ENCODE data around the gene CHI3L1. TPM values are rescaled to one million over a fixed set of nuclear protein-coding genes. Genes with fewer than 3 reads are reported as not detected.
A peak's percentile ranks its signal among the peaks of the same experiment; 100 is the strongest.

CHI3L1 gene
- polyA plus RNA-seq, 3 donors = 9.7 to 16.6 (median 13.6) TPM

DNA sequence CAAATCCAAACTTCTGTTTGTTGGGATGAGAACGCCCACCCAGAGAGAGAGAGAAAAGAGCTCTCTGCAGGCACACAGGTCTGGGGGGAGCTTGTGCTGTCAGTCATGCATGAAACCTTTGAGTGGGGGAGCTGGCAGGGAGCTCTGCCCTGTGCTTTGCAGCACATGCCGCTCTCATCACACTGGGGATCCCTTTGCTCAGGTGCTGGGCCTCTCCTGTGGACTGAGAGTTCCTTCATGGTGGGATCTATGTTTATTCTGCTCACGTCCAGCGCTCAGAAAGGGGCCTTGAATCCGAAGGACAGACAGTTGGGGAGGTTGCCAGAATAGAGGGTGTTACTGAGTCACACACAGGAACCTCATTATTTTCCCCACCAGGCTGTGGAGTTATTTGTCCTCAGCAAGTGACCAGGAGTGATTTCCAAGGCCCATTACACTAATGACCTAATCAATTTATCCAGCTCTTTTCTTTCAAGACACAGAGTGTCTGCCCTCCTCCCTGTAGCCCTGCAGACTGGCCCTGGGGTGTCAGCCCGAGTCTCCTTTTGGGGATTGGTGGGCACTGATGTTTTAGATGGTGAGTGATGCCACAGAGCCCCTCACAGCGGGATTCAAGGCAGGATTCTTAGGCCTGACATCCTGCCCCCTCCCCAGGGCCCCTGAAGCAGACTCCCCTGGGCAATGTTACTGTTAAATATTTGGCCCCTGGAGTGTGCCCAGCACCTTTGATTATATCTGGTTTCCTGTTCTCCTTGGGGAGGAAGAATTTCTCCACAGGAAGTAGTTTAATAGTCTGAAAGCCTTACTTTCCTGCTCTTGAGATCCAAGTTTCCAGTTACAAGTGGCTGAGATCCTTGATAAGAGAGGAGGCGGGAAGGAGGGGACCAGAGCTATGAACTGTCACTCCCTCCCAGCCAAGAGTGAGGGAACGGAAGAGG lies 33.2 kb downstream of the CHI3L1 start:
- peak; percentile 57 for DNase-seq

DNA sequence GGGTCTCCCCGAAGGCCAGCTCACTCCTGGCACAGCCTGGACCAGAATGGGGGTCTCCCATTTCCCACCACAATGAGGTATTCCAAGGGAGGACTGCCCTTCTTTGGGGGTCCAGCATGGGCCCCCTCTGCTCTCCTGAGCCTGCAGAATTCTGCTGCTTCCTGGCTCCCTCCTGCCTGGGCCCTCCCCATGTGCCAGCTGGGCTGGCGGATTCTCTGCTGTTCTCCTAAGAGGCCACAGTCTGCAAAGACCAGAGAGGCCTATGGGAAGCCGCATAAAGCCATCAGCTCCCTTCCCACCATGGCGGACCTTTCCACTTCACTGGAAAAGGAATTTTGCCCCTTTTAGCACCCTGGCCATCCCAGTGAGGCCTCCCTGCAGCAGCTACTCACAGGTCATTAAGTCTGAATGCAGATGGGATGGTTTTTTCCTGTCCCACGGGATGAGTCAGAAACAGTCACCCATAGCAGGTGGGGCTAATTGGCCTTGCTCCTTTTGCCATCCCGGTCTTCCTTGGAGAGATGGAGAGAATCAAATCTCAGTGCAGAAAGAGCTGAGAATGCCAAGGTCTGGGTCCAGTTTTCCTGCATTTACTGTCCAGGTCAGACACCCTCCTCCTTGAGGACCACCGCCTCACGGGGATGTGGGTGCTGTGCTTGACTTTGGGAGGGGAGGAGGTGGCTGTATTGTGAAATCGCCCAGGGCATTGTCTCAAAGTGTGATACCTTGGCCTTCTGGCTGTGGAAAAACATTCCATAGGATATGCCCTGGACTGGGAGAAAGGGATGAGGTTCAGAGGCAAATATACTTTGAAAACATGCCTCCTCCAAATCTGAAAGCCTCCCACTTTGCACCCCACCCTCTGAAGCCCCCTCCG lies 34.1 kb downstream of the CHI3L1 start:
- peak; percentile 84 for DNase-seq

DNA sequence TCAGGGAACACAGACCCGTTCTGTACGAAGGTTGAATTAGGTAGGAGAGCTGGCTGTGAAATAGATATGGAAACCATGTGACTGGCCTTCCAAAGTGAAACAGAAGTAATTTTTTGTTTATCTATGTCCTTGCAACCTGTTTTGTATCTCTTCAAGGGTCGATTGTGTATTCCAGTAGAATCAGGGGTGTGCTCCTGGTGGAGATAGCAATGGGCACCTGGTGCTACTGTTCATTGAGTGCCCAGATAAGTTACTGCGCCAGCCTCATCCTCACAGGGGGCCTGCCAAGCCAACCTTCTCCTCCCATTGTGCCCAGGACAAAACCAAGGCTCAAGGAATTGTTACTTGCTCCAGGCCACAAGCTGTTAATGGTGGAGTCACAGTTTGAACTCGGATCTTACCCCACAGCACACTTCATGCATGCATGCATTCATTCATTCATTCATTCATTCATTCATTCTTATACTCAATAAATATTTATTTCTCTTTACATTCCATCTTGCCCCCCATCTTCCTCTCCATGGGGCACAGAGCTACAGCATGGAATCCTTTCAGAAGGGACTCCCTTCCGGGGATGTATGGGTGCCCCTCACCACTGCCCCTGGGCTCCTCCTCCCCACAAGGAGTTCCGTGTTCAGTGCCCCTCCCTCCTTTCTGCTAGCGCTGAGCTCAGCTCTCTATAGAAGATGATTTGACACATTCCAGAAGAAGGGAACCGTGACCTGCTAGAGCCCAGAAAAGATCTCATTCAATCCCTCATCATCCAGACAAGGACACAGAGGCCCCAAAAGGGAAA lies 34.9 kb downstream of the CHI3L1 start:
- peak; percentile 74 for DNase-seq

DNA sequence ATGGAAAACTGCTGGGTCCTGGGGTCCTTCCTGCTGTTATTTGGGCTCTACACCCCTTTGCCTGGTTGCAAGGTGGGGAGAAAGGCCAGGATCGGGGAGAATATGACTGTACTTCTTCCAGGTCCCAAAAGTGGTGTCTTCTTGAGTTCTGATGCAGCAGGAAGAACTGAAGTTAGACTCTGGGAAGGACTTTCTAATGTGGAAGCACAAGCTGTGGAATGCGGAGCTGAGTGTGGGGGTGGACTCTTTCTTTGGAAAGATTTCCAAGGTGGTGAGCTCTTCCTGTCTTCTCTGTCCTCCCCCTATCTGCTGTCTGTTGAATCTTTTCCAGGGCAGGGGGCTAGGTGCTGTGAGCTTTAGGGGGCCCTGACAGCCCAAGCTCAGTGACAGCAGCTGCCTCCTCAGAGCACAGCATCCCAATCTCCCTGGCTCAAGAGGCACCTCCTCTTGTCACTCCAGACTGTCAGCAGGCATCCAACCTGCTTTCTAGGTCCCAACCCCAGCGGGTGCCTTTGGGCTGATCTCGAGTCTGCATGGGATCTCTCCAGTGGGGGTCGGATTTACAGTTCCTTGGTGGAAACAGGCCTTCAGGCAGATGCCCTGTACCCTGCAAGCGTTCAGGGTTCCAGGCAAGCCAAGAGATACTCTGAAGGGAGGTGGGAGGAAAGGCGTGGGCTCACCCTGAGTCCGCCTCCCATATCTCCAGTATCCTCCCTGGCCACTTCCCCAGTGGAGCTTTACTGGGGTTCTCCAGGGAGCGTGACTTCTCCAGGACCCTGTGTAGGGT lies 35.8 kb downstream of the CHI3L1 start:
- no peak for DNase-seq

DNA sequence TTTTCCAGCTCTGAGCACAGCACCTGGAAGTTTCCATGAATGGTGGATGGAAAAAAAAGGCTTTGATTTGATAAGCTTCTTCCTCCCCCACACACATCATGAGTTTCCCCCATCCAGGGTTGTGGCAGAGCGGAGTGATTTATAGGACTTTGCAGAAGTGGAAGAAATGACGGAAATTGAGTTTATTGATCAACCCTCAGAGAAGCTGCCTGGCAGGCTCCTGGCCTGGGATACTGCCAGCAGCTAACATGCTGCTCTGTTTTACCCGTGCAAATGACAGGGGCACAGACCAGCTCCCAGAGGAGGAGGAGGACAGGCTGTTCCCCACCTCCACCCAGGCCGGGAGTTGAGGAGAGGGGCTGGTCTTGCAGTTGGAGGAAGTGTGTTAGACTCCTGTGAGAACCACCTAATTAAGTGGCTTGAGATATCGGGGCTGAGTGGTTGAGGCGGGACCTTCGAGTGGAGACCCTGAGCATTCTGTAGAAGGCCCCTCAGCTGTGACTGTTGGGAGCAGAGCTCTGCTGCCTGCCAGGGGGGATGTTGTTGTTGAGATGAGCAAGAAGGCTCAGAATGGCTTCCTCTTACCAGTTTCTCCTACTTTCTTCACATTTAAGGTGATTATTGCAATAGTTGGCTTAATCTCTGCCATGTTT lies 37.2 kb downstream of the CHI3L1 start:
- DNase-seq = no peak

DNA sequence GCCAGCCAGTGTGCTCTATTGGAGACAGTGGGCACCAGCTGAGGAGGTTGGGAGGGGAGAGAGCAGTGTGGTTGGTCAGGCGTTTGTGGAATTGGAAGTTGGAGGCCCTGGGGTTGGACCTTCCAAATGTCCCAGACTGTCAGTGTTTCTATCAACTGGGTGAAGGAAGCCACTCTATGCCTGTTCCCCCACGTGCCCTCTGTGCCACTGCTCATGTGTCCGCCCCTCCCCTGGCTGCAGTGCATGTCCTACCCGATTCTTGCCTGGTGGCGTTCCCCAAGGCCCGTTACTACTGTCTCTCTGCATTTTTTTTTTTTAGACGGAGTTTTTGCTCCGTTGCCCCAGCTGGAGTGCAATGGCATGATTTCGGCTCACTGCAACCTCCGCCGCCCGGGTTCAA lies 37.9 kb downstream of the CHI3L1 start:
- no peak for DNase-seq

DNA sequence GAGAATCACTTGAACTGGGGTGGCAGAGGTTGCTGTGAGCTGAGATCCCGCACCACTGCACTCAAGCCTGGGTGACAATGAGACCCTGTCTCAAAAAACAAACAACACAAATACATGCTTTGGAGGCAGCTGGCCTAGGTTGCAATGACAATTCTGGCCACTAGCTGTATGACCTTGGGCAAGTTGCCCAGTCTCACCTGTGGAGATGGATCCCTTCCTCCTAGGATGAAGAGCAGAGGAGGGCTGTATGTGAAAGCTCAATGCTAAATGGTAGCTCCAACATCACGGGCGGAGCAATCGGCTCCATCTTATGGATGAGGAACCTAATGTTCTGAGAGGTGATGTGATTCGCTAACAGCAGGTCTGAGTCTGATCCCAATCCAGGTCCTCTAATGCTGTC lies 38.4 kb downstream of the CHI3L1 start:
- no peak for DNase-seq

DNA sequence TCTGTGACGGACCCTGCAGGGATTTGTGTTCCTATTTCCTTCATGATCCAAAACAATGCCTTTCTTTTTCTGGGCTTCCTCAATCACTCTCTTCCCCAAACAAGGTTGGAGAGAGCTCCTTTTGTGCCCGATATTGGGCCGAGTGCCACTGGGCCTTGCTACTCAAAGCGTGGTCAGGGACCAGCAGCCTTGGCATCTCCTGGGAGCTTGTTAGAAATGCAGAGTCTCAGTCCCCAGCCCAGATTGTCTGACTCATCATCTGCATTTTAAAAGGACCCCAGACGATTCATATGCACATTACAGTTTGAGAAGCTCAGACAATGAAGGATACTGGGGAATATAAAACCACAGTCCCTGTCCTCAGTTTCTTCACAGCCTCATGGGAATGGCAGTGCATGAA lies 39.1 kb downstream of the CHI3L1 start:
- no peak for DNase-seq

DNA sequence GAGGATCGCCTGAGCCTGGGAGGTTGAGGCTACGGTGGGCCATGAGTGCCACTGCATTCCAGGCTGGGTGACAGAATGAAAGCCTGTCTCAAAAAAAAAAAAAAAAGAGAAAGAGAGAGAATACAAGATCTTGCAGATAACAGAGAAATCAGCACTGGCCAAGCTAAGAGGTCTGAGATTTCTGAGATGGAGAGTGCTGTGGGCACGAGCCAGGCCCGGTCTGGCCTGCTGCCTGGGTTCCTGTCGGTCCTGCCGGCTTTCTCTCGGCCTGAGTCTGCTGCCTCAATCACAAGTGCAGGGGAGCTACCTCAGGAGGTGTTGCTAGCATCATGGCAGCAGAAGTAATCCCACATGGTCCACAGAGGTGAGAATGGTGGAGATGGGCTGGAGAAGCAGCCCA lies 40.0 kb downstream of the CHI3L1 start:
- no peak for DNase-seq

DNA sequence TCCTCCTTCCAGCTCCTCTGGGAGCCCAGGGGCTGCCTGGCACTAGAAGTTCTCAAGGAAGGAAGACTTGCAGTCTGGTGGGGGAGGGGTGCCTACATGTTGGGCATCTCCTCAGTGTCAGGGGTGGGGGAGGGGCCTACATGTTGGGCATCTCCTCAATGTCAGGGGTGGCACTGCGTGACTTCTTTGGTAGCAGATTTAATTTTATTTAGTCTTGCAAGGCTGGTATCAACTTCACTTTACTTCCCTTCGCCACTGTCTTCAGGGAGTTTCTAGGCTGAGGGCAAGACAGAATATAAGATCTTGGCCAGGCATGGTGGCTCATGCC lies 40.5 kb downstream of the CHI3L1 start:
- DNase-seq = no peak

DNA sequence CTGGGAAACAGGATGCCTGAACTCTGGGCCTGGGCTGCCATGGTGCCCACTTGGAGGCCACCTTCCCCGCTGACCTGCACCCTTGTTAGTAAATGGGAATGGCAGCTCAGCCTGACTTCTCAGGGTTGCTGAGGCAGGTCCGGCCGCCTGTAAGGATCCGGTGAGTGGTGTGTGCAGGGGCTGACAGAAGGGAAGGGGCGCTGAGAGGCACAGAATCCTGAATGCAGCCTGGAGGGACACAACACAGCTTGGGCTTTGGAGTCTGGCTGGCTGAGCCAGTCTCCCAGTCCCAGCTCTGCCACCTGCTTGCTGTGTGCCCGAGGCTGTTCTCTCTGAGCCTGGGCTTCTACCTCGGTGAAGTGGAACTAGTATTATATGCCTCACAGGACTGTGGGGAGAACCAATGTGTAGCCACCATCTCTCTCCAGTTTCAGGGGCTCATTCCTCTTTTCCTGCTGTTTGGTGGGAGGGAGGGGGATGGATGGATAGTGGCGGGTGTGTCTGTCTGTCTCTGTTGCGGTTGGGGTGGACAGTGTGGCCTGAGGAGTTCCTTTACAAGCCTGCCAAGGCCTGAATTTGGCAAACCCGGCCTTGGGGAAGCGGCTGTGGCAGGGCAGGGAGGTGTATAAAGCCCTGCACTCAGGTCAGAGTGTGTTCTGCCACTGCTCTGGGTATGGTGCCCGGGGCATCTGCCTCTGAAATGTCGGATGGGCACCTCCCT lies 41.0 kb downstream of the CHI3L1 start:
- no peak for DNase-seq

DNA sequence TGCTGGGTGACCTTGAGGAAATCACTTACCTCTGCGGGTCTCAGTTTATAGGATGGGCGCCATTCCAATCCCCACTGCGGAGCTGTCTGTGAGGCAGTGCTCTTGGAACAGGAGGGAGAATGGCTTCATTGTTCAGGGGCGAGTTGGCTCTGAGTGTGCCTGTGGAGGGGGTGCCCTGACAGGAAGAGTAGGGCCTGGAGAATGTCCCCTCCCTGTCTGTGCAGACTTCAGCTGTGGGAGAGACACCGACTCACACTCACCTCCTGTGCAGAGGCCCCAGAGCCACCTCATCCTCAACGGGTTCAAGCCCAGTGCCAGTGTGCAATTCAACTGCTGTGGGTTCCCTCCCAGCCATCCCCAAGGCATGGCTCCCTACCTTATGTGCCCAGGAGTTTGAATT lies 41.8 kb downstream of the CHI3L1 start:
- no peak for DNase-seq

DNA sequence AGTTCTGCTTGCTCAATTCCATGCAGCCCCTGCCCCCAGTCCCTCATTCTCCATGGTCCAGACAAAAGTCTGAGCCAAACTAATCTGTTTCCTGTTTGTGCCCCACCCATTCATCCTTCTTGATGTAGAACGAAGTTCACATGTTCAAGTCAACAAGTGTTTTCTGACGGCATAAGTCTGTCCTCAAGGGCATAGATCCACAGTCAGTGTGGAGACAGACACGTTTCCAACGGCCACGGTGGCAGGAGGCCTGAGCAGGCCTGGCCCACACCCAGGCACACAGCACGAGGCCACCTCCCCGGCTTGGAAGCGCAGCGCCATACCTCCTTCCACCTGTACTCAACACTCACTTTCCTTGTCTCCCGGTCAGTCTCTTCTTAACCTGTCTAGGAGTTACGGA lies 42.9 kb downstream of the CHI3L1 start:
- DNase-seq = no peak

DNA sequence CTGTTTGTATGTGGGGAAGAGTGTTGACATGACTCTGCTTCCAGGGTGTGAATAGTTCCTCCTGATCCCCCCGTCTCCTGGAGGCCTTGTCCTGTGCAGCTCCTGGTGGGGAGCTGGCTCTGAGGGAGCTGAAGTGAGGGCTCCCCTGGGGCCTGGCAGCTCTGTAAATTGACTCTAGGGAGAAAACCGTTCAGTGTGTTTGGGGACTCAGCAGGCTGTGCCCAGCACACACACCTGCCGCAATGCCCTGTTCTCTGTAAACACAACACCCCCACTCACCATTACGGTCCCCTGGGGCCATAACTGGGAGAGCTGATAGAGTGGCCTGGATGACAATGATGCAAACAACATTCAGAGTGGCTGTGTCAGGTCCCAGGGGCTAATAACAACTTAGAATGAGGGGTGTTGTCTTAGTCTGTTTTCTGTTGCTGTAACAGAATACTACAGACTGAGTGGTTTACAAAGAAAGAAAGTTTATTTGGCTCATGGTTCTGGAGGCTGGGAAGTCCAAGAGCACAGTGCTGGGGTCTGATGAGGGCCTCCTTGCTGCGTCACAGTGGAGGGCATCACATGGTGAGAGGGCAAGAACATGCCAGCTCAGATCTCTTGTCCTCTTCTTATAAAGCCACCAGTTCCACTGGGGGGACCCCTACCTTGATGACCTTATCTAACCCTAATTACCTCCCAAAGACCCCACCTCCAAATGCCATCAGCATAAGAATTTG lies 43.7 kb downstream of the CHI3L1 start:
- DNase-seq = no peak

DNA sequence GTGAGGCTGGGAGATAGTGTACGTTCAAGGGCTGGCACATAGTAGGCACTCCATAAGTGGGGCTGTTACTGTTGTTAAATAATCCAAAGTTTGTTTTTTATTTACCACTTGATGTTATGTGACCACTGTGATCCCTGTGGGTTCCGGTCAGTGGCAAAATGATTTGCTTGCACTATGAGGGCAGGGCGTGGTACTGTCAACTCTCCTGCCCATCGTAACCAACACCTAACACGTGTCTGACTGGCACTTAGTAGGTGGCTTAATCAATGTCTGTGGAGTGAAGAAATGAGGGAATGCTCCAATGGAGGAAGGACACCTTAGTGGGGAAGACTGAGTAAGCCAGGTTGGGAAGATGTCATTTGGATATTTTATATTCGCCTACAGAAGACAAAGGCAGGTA lies 44.4 kb downstream of the CHI3L1 start:
- no peak for DNase-seq

DNA sequence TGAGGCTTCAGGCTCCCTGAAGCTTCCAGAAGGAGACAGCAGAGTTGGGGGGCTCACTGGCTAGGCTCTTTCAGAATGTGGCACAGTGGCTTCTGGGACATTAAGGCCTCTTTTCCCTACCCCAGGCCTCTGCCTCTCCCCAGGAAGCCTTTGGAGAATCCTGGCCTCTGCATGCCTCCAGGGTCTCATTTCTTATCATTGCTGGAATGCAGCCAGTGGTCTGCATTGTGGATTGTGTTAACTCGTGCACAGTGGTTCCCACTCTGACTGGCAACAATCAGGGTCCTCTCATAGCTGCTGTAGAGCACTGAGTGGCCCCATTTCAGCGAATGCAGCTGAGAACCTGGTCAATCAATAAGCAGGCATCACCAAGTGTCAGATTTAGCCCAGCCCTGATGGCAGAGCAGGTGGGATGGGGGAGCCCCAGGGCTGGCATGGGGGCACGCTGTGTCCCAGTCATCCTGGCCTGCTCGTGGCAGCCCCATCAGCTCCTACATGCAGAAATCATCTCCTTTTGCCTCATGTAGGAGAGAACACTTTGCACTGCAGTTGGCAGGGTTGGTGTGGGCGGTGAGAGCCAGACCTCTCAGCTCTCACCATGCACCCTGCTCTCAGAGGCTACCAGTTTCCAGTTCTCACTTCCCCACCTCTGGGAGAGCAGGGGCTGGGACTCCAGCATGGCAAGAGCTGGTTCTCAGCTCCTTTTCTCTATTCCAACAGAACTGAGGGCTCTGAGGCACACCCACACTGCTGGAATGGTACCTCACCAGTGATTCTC lies 45.6 kb downstream of the CHI3L1 start:
- no peak for DNase-seq

DNA sequence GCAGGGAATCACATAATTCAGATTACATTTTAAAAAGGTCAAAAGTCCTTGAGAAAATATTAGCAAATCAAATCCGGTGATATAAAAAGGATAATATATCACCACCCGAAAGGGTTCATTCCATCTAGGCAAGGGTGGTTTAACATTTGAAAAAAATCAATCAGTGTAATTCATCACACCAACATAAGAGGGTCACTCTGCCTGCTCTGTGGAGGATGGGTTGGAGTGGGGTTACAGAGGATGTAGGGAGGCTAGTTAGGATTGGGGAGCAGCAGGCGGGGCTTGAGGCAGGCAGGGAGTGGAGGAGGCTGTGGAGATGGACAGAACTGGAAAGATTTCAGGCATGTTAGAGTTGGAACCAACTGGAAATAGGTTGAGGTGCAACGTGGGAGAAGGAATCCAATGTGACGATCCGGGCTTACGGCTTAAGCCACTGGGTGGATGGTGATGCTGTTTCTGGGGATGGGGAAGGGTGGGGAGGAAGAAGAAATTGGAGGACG lies 46.5 kb downstream of the CHI3L1 start:
- DNase-seq = no peak

DNA sequence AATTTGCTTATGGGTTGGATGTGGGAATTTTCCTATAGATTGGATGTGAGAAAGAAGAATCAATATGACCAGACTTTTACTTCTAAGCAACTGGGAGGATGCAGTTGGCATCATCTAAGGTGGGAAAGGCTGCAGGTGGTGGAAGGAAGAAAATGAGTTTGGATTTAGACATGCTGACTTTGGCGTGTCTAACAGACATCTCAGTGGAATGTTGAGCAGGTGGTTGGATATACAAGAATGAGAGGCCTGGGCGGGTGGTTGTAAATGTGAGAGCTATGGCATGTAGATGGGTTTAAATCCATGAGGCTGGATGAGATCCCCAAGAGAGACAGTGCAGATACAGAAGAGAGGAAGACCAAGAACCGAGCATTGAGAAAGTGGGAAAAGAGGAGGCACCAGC lies 48.4 kb downstream of the CHI3L1 start:
- DNase-seq = no peak

Data from renal pelvis (tissue), 4 donors.